ENCODE data around the gene BMX. TPM values are rescaled to one million over a fixed set of nuclear protein-coding genes. Genes with fewer than 3 reads are reported as not detected.
A peak's percentile ranks its signal among the peaks of the same experiment; 100 is the strongest.

The BMX gene
- total RNA-seq, 1 experiment from 2014 or later = not detected

DNA sequence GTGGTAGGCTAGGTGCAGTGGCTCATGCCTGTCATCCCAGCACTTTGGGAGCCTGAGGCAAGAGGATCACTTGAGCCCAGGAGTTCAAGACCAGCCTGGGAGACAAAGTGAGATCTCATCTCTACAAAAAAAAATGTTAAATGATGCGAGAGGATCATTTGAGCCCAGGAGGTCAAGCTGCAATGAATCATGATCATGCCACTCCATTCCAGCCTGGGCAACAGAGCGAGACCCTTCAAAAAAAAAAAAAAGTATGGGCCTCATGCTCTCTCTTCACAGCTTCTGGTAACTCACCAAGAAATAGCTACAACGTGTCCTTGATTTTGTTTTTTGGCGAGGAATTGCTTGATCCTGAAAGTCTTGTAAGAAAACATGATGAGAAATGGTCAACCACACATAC is 98.9 kb downstream of the BMX start:
- H4K20me1 ChIP-seq (ENCODE audit: low read length) = no peaks in the 10 kb centered on the region
- no peaks in the 10 kb centered on the region for H3K9me3 ChIP-seq (ENCODE audit: low read length)
- no peak overlapping the region for H3K4me2 ChIP-seq (ENCODE audit: low read length)
- no peak overlapping the region for H3K9ac ChIP-seq (ENCODE audit: low read length)
- intact Hi-C loops (cut with micrococcal nuclease) = no loop called here
- H3K27ac ChIP-seq (ENCODE audit: low read length) = no peak overlapping the region
- peaks cover 5% of the 10 kb centered on the region; the same call in 1 of the 2 replicates for H3K4me1 ChIP-seq (ENCODE audit: insufficient read depth, low read length)
- no TSS peak for BruUV-seq (replicated peaks)
- ATAC-seq = no peak
- no peaks in the 10 kb centered on the region for H3K79me2 ChIP-seq (ENCODE audit: low read length)
- no peaks in the 10 kb centered on the region for H3F3A ChIP-seq (ENCODE audit: low read length, unreplicated experiment)
- no peak overlapping the region for H3K4me3 ChIP-seq (ENCODE audit: low read length)
- no peak overlapping the region for H2AFZ ChIP-seq (ENCODE audit: low read length)
- CTCF ChIA-PET = no interaction called here
- no peaks in the 10 kb centered on the region for H3K27me3 ChIP-seq (ENCODE audit: low read length)
- POLR2A ChIA-PET (ENCODE audit: unreplicated experiment) = interaction anchor here (0.6 kb wide), 1 partner anchor 139 kb away, joined by 4 read pairs; no protein-coding TSS in a partner anchor
- no peak for DNase-seq
- no peak for TF ChIP-seq EZH2 (IDR thresholded peaks at IDR 0.05; ENCODE audit: low read length, unreplicated experiment)
- no peak for TF ChIP-seq EZH2phosphoT487 (IDR thresholded peaks at IDR 0.05; ENCODE audit: borderline replicate concordance, low read length)
- TF ChIP-seq, protein P1, sequence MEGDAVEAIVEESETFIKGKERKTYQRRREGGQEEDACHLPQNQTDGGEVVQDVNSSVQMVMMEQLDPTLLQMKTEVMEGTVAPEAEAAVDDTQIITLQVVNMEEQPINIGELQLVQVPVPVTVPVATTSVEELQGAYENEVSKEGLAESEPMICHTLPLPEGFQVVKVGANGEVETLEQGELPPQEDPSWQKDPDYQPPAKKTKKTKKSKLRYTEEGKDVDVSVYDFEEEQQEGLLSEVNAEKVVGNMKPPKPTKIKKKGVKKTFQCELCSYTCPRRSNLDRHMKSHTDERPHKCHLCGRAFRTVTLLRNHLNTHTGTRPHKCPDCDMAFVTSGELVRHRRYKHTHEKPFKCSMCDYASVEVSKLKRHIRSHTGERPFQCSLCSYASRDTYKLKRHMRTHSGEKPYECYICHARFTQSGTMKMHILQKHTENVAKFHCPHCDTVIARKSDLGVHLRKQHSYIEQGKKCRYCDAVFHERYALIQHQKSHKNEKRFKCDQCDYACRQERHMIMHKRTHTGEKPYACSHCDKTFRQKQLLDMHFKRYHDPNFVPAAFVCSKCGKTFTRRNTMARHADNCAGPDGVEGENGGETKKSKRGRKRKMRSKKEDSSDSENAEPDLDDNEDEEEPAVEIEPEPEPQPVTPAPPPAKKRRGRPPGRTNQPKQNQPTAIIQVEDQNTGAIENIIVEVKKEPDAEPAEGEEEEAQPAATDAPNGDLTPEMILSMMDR (conservative IDR thresholded peaks at IDR 0.05; ENCODE audit: low read depth, low read length) = no peak
- H3K36me3 ChIP-seq (ENCODE audit: low read depth, low read length) = no peaks in the 10 kb centered on the region
- no peaks in the 10 kb centered on the region for H3K9me2 ChIP-seq (replicated peaks; ENCODE audit: low read length)

DNA sequence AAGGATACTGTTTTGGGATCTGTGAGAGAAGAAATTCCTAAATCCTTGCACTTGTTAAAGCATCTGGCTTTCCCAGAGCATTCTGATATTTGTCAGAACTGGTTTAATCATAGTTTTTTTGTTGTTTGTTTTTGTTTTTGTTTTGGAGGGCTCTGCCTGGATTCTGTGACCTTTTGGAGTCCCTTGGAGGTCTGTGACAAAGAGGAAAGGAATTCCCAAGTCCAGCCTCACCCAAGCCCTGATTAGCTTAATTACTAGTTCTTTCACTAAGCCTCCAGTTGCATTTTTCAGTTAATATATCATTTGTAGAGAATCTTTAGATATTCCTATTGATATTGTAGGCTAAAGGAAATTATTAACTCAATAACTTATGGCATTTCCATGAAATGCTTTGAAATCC is 99.4 kb downstream of the BMX start:
- no peaks in the 10 kb centered on the region for H3K27me3 ChIP-seq (ENCODE audit: low read length)
- ChIA-PET CTCF (no interaction called here), POLR2A (ENCODE audit: unreplicated experiment) (no interaction called here)
- no peak overlapping the region for H3K27ac ChIP-seq (ENCODE audit: low read length)
- no peak overlapping the region for H3K4me3 ChIP-seq (ENCODE audit: low read length)
- intact Hi-C loops (cut with micrococcal nuclease) = no loop called here
- DNase-seq (no peak), ATAC-seq (no peak)
- no peaks in the 10 kb centered on the region for H3K9me2 ChIP-seq (replicated peaks; ENCODE audit: low read length)
- no TSS peak for BruUV-seq (replicated peaks)
- H3K36me3 ChIP-seq (ENCODE audit: low read depth, low read length) = no peaks in the 10 kb centered on the region
- H4K20me1 ChIP-seq (ENCODE audit: low read length) = no peaks in the 10 kb centered on the region
- H2AFZ ChIP-seq (ENCODE audit: low read length) = no peak overlapping the region
- no peak overlapping the region for H3K4me2 ChIP-seq (ENCODE audit: low read length)
- TF ChIP-seq EZH2phosphoT487 (IDR thresholded peaks at IDR 0.05; ENCODE audit: borderline replicate concordance, low read length) (no peak), EZH2 (IDR thresholded peaks at IDR 0.05; ENCODE audit: low read length, unreplicated experiment) (no peak)
- TF ChIP-seq, protein P1 (conservative IDR thresholded peaks at IDR 0.05; ENCODE audit: low read depth, low read length) = no peak
- peaks cover 8% of the 10 kb centered on the region for H3K4me1 ChIP-seq (ENCODE audit: insufficient read depth, low read length)
- H3F3A ChIP-seq (ENCODE audit: low read length, unreplicated experiment) = no peaks in the 10 kb centered on the region
- H3K9ac ChIP-seq (ENCODE audit: low read length) = no peak overlapping the region
- H3K79me2 ChIP-seq (ENCODE audit: low read length) = no peaks in the 10 kb centered on the region
- no peaks in the 10 kb centered on the region for H3K9me3 ChIP-seq (ENCODE audit: low read length)

DNA sequence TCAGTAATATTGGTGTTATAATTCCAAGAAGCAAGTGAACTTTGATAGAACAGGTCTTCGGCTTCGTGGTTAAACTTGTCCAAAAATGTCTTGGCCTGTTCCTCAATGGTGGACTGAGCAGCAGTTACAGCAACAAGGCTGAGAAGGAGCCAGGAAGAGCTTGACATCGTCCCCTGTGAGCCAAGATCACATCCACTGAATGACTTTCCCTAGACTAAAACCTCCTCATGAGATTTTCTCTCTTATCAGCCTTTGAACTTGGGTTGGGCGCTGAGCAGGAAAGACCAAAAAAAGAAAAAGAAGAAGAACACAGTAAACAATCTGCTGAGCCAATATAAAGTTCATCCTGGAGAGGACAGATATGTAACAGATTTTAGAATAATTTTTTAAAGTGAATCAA is 100.1 kb downstream of the BMX start, which contains the start of gene ACE2:
Gene ACE2 (minus strand): TSS at position 216 of the 400 bp plus-strand sequence. CDS start 49 bp downstream, at position 167.
- BruUV-seq (replicated peaks) = no TSS peak
- intact Hi-C loops (cut with micrococcal nuclease) = no loop called here
- POLR2A ChIA-PET (ENCODE audit: unreplicated experiment) = no interaction called here

More for the DNA sequence above, 100.1 kb downstream of the BMX start, which contains the start of gene ACE2:
- TF ChIP-seq EZH2 (IDR thresholded peaks at IDR 0.05; ENCODE audit: low read length, unreplicated experiment) (no peak), EZH2phosphoT487 (IDR thresholded peaks at IDR 0.05; ENCODE audit: borderline replicate concordance, low read length) (no peak)
- TF ChIP-seq, protein P1 (conservative IDR thresholded peaks at IDR 0.05; ENCODE audit: low read depth, low read length) = no peak
- Histone ChIP-seq H4K20me1 (ENCODE audit: low read length) (no peaks in the 10 kb centered on the region), H3F3A (ENCODE audit: low read length, unreplicated experiment) (no peaks in the 10 kb centered on the region), H3K27me3 (ENCODE audit: low read length) (no peaks in the 10 kb centered on the region), H3K4me2 (ENCODE audit: low read length) (no peak within 1 kb of the TSS), H2AFZ (ENCODE audit: low read length) (peak within 1 kb of the TSS; percentile 41; the same call in 1 of the 2 replicates), H3K4me3 (ENCODE audit: low read length) (no peak within 1 kb of the TSS), H3K79me2 (ENCODE audit: low read length) (no peaks in the 10 kb centered on the region), H3K9ac (ENCODE audit: low read length) (no peak within 1 kb of the TSS), H3K4me1 (ENCODE audit: insufficient read depth, low read length) (peaks cover 15% of the 10 kb centered on the region), H3K36me3 (ENCODE audit: low read depth, low read length) (no peaks in the 10 kb centered on the region), H3K9me3 (ENCODE audit: low read length) (no peaks in the 10 kb centered on the region), H3K27ac (ENCODE audit: low read length) (no peak within 1 kb of the TSS), H3K9me2 (replicated peaks; ENCODE audit: low read length) (no peaks in the 10 kb centered on the region)
- ATAC-seq = no peak
- DNase-seq = no peak
- CTCF ChIA-PET = no interaction called here

Measured in PC-3 (cell line).